ENCODE measurements around the gene ESR1.

The ESR1 gene

GRCh38 chr6:152119831-152120230 lies 312.3 kb downstream of the ESR1 start:
- H3K27me3 Mint-ChIP-seq (ENCODE audit: low read depth, poor library complexity): peaks cover 2% of the 10 kb centered on the region
- DNase-seq: no peak
- no peaks in the 10 kb centered on the region for H3K36me3 Mint-ChIP-seq (ENCODE audit: low read depth)

GRCh38 chr6:152121910-152122309 lies 314.4 kb downstream of the ESR1 start:
- H3K4me1 Mint-ChIP-seq: no peaks in the 10 kb centered on the region
- no peak for TF ChIP-seq CTCF (IDR thresholded peaks at IDR 0.05)
- H3K36me3 Mint-ChIP-seq (ENCODE audit: low read depth): no peaks in the 10 kb centered on the region
- H3K27ac Mint-ChIP-seq: no peak overlapping the region
- no peak overlapping the region for H3K4me3 Mint-ChIP-seq
- peaks cover 6% of the 10 kb centered on the region for H3K27me3 Mint-ChIP-seq (ENCODE audit: low read depth, poor library complexity)
- no peaks in the 10 kb centered on the region for H3K9me3 Mint-ChIP-seq
- DNase-seq: no peak

More at GRCh38 chr6:152119831-152120230, 312.3 kb downstream of the ESR1 start:
- Mint-ChIP-seq H3K4me3 (no peak overlapping the region), H3K27ac (no peak overlapping the region), H3K9me3 (no peaks in the 10 kb centered on the region), H3K4me1 (no peaks in the 10 kb centered on the region)
- no peak for TF ChIP-seq CTCF (IDR thresholded peaks at IDR 0.05)

GRCh38 chr6:152122434-152122833 lies 315.0 kb downstream of the ESR1 start:
- H3K36me3 Mint-ChIP-seq (ENCODE audit: low read depth): no peaks in the 10 kb centered on the region
- H3K4me3 Mint-ChIP-seq: no peak overlapping the region
- H3K27me3 Mint-ChIP-seq (ENCODE audit: low read depth, poor library complexity): peaks cover 6% of the 10 kb centered on the region
- no peaks in the 10 kb centered on the region for H3K4me1 Mint-ChIP-seq
- no peaks in the 10 kb centered on the region for H3K9me3 Mint-ChIP-seq
- TF ChIP-seq CTCF (IDR thresholded peaks at IDR 0.05): no peak
- no peak for DNase-seq
- H3K27ac Mint-ChIP-seq: no peak overlapping the region

GRCh38 chr6:152123076-152123475 lies 315.6 kb downstream of the ESR1 start:
- no peaks in the 10 kb centered on the region for H3K4me1 Mint-ChIP-seq
- peaks cover 6% of the 10 kb centered on the region for H3K27me3 Mint-ChIP-seq (ENCODE audit: low read depth, poor library complexity)
- no peak for TF ChIP-seq CTCF (IDR thresholded peaks at IDR 0.05)
- H3K4me3 Mint-ChIP-seq: no peak overlapping the region
- no peak overlapping the region for H3K27ac Mint-ChIP-seq
- no peaks in the 10 kb centered on the region for H3K36me3 Mint-ChIP-seq (ENCODE audit: low read depth)
- H3K9me3 Mint-ChIP-seq: no peaks in the 10 kb centered on the region
- DNase-seq: no peak

GRCh38 chr6:152124429-152125074 lies 317.1 kb downstream of the ESR1 start:
- no peaks in the 10 kb centered on the region for H3K9me3 Mint-ChIP-seq
- H3K36me3 Mint-ChIP-seq (ENCODE audit: low read depth): no peaks in the 10 kb centered on the region
- no peak for DNase-seq
- H3K27me3 Mint-ChIP-seq (ENCODE audit: low read depth, poor library complexity): peaks cover 4% of the 10 kb centered on the region
- no peak overlapping the region for H3K27ac Mint-ChIP-seq
- peaks cover under 1% of the 10 kb centered on the region for H3K4me1 Mint-ChIP-seq
- TF ChIP-seq CTCF (IDR thresholded peaks at IDR 0.05): peak; percentile 68
- H3K4me3 Mint-ChIP-seq: no peak overlapping the region
